DLD1 (cell line): ENCODE results near the gene KIAA0753.

Experiments
- in situ Hi-C: cut with HindIII; loops from 2 replicates; pipeline ENCODE4 v1.10.0; 2017; ENCODE audit warnings: low sequenced_read_pairs

Gene KIAA0753

GRCh38 chr17:6551869-6552531 lies 88.5 kb downstream of the KIAA0753 start:
- in situ Hi-C loops, result no loop called here

DNA sequence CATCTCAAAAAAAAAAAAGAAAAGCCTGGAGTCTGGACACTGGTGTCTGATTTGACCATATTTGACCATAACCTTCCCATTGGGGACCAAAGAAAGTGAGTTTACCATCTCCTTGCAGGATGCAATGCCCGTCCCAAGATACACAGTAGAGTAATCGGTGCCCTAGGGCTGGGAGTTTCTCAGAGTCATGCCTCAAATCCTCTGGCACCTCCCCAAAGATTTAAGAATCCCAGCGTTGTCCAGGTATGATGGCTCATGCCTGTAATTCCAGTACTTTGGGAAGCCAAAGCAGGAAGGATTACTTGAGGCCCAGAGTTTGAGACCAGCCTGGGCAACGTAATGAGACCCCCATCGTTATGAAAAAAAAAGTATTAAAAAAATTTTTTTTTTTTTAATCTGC lies 89.2 kb downstream of the KIAA0753 start:
- in situ Hi-C loops, result no loop called here

DNA sequence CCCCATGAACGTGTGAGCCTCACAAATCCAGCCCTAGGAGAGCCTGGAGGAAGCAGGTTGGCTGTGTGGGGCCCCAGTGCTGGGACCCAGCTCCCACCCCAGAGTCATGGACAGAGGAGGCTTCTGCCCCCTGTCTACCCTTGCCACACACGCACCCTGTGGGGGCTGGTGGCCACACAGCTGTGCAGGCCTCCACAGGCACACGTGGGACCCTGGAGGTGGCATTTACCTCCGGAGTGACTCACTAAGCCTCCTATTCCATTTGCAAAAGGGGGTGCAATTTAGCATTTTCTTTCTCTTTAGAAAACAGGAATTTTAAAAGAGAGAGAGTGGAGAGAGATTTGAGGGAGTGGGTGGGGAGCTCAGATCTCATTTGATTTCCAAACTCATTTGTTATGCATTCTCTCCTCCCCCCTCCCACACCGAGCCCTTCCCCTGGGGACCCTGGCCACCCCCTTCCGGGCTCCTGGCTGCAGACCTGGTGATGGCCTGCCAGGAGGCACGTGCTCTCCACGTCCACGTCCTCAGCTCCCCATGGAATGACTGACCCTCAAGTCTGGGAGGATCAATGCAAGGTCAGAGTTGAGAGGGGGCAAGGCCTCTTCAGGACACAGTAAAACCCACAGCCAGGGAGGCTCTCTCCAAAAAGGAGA lies 91.0 kb downstream of the KIAA0753 start:
- in situ Hi-C loops, result no loop called here

DNA sequence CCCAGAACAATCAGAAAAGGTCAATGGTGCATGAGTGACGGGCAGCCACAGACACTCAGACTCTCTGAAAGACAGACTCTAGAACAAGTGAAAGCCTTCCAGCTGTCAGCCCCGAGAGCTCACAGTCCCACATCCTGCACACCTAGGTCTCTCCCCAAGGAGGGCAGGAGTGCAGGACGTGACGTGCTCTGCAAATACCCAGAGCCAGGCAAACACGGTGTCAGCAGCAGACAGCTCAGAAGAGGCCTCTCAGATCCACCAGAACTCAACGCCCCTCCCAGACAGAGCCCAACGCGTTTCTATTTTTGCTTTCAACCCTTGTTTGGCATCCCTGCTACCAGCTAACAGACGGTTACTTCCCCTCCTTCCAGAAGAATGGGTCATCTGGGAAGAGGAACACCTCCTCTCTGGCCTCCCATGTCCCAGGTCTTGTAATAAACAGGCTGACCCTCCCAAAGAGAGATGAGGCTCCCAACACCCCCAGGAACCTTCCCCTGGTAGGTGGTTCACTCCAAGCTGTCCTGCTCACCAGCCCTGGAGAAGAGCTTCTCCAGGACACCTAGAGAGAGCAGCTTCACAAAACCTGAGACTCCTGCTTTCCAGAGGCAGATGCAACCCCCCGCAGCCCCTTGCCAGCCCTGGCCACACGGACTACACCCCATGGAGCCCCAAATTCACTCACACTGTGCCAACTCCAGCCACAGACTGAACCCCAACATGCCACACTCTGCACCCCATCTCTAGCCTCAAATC lies 91.8 kb downstream of the KIAA0753 start:
- in situ Hi-C loops, result no loop called here

DNA sequence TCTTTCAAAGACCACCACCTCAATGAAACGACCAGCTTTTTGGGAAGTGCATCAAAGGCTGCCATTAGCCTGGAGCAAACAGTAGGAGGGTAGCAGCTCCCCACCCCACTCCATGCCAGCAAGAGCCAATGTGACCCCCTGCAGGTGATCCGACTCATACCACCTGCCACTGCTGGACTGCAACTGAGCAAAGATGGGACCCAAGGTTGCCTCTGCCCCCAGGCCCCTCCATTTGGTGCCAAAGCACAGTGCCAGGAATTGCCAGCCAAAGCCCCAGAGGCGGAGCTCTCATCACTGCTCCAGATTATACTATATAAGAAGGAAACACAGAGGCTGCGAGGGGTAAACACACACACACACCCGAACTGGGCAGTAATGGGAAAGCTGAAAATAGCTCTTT lies 92.5 kb downstream of the KIAA0753 start:
- in situ Hi-C loops, result no loop called here

DNA sequence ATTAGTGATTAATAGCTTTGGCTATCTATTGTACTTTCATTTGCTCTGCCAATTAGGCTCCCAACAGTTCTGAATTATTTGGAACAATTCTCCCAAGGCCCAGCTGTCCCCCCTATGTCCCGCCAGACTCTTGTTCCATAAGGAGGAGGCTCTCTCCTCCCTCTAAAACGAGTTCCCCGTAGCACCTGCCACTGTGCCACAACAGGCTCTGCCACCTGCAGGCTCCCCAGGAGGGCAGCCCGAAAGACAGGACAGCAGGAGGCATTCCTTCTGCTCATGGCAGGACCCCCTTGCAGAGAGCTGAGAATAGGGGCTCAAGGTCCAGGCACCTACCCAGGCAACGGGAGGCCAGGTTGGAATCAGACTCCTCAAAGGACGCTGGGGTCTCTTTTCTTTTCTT lies 93.2 kb downstream of the KIAA0753 start:
- in situ Hi-C loops, result no loop called here

GRCh38 chr17:6546069-6546718 lies 94.3 kb downstream of the KIAA0753 start:
- in situ Hi-C loops, result no loop called here

GRCh38 chr17:6545291-6545690 lies 95.2 kb downstream of the KIAA0753 start:
- in situ Hi-C loops, result no loop called here

DNA sequence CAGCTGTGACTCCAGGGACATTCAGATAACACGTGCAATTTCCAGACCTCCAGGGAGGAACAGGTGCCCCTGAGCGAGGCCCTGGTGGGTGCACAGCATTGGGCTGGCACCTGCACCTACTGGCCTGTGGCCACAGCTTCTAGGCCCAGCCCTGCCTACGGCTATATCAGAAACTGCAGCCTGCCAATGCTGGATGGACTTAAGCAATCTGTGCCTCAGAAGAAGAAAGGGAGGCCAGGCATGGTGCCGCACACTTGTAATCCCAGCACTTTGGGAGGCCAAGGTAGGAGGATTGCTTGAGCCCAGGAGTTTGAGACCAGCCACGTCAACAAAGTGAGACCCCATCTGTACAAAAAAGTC lies 96.5 kb downstream of the KIAA0753 start:
- in situ Hi-C loops, result no loop called here

- in situ Hi-C loops, result no loop called here
These were observed 97.2 kb downstream of the KIAA0753 start for GRCh38 chr17:6543079-6544010.

- in situ Hi-C loops, result no loop called here
These were observed 97.9 kb downstream of the KIAA0753 start for GRCh38 chr17:6542577-6542976.

DNA sequence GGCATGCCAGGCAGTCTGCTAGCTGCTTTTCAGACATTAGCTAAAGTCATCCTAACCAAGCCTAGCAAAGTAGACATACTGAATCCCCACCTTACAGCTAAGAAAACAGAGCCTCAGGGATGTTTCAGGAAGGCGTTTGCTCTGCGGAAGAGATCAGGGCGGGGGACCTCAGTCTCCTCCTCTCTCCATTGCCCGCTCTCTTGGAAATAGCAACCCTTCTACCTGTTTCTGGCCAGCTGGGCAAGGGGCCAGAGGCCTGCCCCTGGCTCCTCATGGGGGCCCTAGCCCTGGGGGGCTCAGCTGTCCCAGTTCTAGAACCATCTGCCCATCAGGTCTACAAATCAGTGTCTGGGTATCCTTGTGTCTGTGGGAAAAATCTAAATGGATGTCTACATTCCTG lies 98.6 kb downstream of the KIAA0753 start:
- in situ Hi-C loops, result no loop called here

DNA sequence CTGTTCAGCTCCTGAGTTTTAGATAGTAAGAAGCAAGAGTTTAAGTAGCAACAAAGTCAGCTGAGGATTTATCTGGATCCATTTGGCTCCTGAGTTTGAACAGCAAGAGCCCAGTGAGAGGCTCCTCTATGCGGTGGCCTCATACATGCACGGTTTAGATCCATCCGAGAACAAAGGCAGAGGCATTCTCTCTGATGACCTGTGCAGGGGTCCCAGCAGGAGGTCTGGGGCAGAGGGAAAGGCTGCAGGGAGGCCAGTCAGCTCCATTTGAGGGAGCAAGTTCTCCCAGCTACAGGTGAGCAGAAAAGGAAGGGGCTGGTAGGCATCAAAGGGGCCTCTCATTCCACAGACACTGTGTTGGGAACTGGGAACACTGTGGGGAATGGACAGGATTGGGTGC lies 100.6 kb downstream of the KIAA0753 start:
- in situ Hi-C loops, result no loop called here

DNA sequence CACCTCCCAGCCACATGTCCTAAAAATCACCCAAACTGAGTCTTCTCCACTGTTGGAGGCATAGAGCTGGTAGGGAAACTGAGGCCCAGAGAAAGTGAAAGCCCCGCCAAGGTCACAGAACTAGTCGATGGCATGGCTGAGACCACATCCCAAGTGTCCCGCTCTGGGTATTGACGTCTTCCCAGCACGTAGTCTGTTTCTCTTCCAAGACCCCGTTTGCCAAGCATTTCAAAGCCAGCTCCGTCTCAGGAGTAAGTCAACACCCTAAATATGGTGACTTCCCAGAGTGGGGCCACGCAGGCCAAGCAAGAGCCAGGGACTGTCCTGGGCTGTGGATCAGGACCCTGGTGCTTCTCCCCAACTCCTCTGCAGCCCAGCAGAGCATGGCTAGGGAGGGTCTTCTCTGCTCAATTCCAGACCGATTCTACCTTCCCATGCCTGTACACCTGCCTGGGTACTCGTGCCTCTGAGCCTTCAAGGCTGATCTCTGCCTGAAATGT lies 103.9 kb downstream of the KIAA0753 start:
- in situ Hi-C loops, result no loop called here

GRCh38 chr17:6536053-6536452 lies 104.5 kb downstream of the KIAA0753 start:
- in situ Hi-C loops, result no loop called here

DNA sequence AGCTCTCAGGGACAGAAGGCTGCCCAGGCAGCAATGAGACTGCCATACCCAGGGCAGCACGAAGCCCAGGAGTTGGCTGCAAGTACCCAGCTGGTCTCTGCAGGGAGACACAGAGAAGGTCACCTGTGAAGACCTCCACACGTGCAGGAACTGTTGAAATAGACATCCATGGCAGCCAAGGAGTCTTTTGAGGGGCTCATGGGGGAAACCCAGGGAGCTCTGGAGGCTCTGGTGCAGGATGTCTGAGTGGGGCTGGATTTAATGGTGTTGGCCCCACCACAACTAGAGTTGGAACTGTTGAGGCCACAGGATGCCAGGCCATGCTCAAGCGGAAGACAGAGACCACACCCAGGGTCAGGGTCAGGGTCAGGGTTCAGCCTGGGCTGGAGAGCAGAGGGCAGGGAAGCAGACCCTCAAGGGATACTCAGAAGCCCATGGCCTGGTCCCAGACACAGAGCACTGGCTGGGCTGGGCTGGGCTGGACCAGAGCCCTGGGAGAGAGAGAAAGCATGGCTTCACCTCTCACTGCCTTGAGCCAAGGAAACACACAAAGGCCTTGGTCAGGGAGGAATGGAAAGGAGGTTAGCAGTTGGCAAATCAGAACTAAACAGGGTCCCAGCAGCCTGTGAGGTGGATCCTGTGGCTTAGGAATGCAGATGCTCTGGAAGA lies 105.5 kb downstream of the KIAA0753 start:
- in situ Hi-C loops, result no loop called here

DNA sequence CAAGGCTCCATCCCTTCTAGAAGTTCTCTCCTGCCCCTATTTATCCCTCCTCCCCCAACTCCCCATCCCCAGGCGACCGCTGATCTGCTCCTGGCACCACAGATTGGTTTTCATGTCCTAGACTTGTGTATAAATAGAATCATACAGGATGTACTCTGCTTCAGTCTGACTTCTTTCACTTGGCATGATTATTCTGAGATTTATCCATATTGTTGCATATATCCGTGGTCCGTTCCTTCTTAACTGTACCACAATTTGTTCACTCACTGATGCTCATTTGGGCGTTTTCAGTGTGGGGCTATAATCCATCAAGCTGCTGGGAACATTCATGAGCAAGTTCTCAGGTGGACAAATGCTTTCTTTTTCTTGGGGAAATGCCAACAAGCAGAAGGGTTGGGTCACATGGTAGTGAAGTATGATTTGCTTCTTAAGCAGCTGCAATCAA lies 108.0 kb downstream of the KIAA0753 start:
- in situ Hi-C loops, result no loop called here

DNA sequence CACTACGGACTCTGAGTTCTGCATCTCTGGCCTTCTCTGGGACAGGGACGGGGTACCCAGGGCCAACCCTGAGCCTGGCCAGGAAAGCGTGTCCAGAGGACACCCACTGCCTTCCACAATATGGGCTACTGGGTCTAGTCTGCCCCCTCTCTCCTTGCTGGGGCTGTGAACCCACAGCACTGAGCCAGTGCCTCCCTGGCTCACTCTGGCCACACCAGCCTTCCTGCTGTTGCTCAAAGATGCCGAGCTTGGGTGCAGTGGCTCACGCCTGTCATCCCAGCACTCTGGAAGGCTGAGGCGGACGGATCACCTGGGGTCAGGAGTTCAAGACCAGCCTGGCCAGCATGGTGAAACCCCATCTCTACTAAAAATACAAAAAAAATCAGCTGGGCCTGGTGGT lies 108.9 kb downstream of the KIAA0753 start:
- in situ Hi-C loops, result no loop called here

DNA sequence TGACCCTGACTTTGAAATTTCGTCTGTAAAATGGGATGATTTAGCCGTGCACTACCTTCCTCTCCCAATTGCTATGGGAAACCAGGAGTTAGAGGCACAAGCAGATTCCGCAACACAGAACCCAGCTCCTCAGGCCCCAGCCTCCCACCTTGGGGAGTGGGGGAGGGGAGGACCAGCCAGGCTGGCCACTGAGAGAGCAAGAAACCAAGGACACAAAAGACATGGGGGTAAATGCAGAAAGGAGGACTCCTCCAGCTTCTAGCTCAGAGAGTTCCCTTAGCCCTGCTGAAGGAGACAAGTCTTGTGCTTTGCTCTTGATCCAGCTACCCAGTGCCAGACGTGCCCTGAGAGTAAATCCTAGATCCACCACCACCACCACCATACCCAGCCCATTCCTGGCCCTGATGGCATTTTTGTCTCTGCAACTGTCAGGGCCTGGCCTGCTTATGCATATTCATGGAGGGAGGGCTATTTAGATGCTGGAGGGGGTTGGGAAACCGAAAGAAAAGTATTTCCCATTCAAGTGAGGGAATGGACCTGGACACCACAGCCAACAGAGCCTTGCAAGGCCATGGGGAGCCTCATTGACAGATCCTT lies 110.1 kb downstream of the KIAA0753 start:
- in situ Hi-C loops, result no loop called here
